ENCODE data around the gene ELP4. TPM values are rescaled to one million over a fixed set of nuclear protein-coding genes. Genes with fewer than 3 reads are reported as not detected.

The ELP4 gene
- 15.1 and 21.7 TPM in 2 replicates for total RNA-seq (ENCODE audit: low replicate concordance)
- long read RNA-seq, full-length matches to known transcripts = 86 of 97 reads
- long read RNA-seq, partial matches to known transcripts = 6 of 97 reads
- long read RNA-seq, other reads (novel, unspliced or antisense) = 5 of 97 reads

- DNase-seq (ENCODE audit: extremely low spot score, unreplicated experiment) = peak; percentile 93
These were observed at the start of gene ELP4, which contains the start of gene IMMP1L for GRCh38 chr11:31509429-31510345. Gene ELP4 (plus strand): TSS chr11:31509767. CDS start chr11:31509785, 18 bp downstream. Gene IMMP1L (minus strand): TSS chr11:31509622. CDS start chr11:31463276, 46,346 bp downstream.

GRCh38 chr11:31464436-31464835 lies 45.1 kb upstream of the ELP4 start:
- TF ChIP-seq CTCF (conservative IDR thresholded peaks at IDR 0.05) = no peak
- Mint-ChIP-seq H3K27me3 (no peaks in the 10 kb centered on the region), H3K9me3 (peaks cover 17% of the 10 kb centered on the region), H3K27ac (no peak overlapping the region), H3K36me3 (peaks cover 46% of the 10 kb centered on the region), H3K4me3 (no peak overlapping the region), H3K4me1 (ENCODE audit: unreplicated experiment) (no peaks in the 10 kb centered on the region)
- DNase-seq (ENCODE audit: extremely low spot score, unreplicated experiment) = no peak

More at GRCh38 chr11:31509429-31510345, at the start of gene ELP4, which contains the start of gene IMMP1L:
- peak within 1 kb of the TSS; percentile 99 for H3K27ac Mint-ChIP-seq
- H3K4me1 Mint-ChIP-seq (ENCODE audit: unreplicated experiment) = peaks cover 24% of the 10 kb centered on the region
- peak within 1 kb of the TSS; percentile 100 for H3K4me3 Mint-ChIP-seq
- no peaks in the 10 kb centered on the region for H3K27me3 Mint-ChIP-seq
- peaks cover 14% of the 10 kb centered on the region for H3K36me3 Mint-ChIP-seq
- no peaks in the 10 kb centered on the region for H3K9me3 Mint-ChIP-seq
- no peak for TF ChIP-seq CTCF (conservative IDR thresholded peaks at IDR 0.05)

GRCh38 chr11:31474083-31474482 lies 35.5 kb upstream of the ELP4 start:
- peaks cover 12% of the 10 kb centered on the region for H3K36me3 Mint-ChIP-seq
- no peak for DNase-seq (ENCODE audit: extremely low spot score, unreplicated experiment)
- no peak overlapping the region for H3K27ac Mint-ChIP-seq
- H3K9me3 Mint-ChIP-seq = peaks cover 3% of the 10 kb centered on the region
- no peak for TF ChIP-seq CTCF (conservative IDR thresholded peaks at IDR 0.05)
- H3K27me3 Mint-ChIP-seq = no peaks in the 10 kb centered on the region
- no peak overlapping the region for H3K4me3 Mint-ChIP-seq
- H3K4me1 Mint-ChIP-seq (ENCODE audit: unreplicated experiment) = no peaks in the 10 kb centered on the region

GRCh38 chr11:31477528-31478222 lies 31.9 kb upstream of the ELP4 start:
- no peaks in the 10 kb centered on the region for H3K4me1 Mint-ChIP-seq (ENCODE audit: unreplicated experiment)

More at GRCh38 chr11:31477528-31478222, 31.9 kb upstream of the ELP4 start:
- no peaks in the 10 kb centered on the region for H3K27me3 Mint-ChIP-seq
- DNase-seq (ENCODE audit: extremely low spot score, unreplicated experiment) = no peak
- no peak overlapping the region for H3K27ac Mint-ChIP-seq
- no peak for TF ChIP-seq CTCF (conservative IDR thresholded peaks at IDR 0.05)
- H3K36me3 Mint-ChIP-seq = no peaks in the 10 kb centered on the region
- H3K9me3 Mint-ChIP-seq = no peaks in the 10 kb centered on the region
- no peak overlapping the region for H3K4me3 Mint-ChIP-seq

Data from type B pancreatic cell (in vitro differentiated cells).